Cerebellar cortex (tissue), 1 donor: Measurements from ENCODE around the gene CARD10.
A peak's percentile ranks its signal among the peaks of the same experiment; 100 is the strongest.

Experiments used
- DNase-seq: peaks from one replicate; pipeline ENCODE4 v3.0.0-alpha.2; 2015; ENCODE audit warnings: low spot score

Gene CARD10

GRCh38 chr22:37519268-37520195 lies at the start of gene CARD10:
CARD10 (minus strand) TSS chr22:37519415; CDS start chr22:37519200, 215 bp downstream.
- no peak for DNase-seq

DNA sequence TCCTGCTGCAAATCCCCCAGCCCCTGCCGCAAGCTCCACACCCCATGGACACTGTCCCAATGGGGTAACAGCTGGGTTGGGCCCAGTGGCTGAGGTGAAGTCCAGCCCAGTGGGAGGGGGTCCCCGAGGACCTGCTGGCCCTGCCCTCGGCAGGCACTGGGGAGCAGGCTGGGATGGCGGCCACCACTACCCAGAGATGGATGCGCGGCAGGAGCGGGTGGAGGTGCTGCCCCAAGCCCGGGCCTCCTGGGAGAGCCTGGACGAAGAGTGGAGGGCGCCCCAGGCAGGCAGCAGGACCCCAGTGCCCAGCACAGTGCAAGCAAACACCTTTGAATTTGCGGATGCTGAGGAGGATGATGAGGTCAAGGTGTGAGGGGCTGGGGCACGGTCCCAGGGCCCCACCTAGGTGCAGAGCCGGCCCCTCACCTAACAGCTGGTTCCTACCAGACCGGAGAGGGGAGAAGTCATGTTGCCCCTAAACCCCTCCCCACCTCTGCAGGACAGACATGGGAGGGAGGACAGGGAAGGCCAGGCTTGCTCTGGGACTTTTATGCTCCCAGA lies 49.3 kb upstream of the CARD10 start:
- no peak for DNase-seq

DNA sequence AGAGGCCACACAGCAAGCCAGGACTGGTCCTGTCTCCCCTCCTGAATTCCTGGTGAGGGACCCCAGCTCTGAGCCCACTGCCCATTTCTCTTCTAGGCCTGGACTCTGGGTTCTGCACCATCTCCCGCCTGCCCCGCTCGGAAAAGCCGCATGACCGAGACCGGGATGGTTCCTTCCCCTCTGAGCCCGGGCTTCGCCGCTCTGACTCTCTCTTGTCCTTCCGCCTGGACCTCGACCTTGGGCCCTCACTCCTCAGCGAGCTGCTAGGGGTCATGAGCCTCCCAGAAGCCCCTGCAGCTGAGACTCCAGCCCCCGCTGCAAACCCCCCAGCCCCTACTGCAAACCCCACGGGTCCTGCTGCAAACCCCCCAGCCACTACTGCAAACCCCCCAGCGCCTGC lies 48.8 kb upstream of the CARD10 start:
- no peak for DNase-seq

GRCh38 chr22:37566903-37567798 lies 47.9 kb upstream of the CARD10 start:
- DNase-seq: peak; percentile 79

GRCh38 chr22:37566329-37566837 lies 47.2 kb upstream of the CARD10 start:
- no peak for DNase-seq

- DNase-seq: no peak
Observed at GRCh38 chr22:37565830-37566229, 46.6 kb upstream of the CARD10 start.

GRCh38 chr22:37564111-37564711 lies 45.0 kb upstream of the CARD10 start:
- no peak for DNase-seq

DNA sequence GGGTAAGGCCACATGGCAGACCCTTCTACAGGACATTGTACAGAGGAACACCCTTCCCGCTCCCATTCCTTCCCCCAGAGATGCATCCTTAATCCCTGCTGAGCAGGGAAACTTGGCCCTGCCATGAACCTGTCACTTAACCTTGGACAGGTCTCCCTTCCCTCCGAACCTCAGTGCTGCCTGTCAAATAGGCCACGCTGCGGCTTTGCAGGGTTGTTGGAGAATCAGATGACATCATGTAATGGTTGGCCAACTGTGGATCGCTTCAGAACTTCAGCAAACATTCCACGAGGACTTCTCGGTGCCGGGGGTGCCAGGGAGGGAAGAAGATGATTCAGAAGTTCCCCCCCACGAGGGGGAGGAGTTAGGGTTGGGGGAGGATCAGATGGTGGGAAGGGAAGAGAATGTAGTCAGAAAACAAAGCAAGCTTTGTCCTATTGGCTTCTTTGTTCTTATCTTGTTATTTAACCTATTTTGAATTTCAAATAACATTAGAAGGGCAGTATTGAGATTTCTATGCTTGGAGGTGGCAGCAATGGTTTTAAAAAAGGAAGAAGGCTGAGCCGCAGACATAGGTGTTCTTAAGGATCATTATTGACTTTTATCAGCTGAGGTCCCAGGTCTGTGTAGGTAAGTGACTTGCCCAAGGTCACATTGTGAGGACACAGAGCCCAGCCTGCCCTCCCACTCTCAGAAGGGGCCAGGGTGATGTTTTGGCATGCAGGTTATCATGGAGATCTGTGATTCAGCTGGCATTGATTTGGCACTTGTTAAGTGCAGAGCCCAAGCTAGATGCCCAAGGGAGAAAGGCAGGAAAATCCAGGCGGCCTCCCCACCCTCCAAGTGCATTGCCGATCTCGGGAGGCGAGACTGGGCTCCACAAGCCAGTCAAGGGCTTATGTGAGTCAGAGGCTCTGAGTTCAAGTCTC lies 44.2 kb upstream of the CARD10 start:
- DNase-seq: no peak

- no peak for DNase-seq
Observed at GRCh38 chr22:37562049-37562875, 43.0 kb upstream of the CARD10 start.

DNA sequence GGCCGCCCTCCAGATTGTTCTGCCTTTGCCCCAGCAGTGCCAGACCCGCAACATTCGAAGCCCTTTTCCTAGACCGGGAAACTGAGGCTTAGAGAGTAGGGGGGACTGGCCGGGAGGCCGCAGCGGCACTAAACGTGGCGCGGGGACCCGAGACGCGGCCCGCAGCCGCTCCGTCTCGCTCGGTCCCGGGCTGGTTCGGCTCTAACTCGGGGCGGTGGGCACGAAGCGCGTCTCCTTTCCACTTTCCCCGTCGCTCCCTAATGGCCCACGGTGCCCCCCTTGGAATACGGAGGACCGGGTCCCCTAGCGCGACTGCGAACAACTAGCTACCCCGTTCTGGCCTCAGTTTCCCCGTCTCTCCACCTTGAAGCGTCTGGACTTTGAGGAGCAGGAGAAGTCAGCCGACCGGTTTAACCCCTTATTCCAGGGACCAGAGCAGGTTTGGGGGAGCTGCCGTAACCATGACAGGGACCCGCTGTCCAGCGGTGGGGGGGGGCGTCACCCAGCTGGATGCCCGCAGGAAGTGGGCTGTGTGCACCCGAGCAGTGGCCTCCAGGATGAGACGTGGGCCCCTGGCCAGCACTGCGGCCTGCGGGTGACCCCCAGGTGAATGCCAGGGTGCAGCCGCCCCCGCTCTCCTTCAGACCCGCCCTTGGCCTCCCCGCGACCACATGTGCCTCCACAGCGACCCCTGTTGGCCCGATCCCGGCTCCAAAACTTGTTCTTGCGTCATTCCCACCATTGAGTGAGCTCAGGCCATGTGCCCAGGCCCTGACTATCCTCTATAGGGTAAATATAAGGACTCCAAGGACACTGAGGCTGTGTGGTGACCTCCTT lies 42.2 kb upstream of the CARD10 start:
- peak; percentile 71 for DNase-seq

DNA sequence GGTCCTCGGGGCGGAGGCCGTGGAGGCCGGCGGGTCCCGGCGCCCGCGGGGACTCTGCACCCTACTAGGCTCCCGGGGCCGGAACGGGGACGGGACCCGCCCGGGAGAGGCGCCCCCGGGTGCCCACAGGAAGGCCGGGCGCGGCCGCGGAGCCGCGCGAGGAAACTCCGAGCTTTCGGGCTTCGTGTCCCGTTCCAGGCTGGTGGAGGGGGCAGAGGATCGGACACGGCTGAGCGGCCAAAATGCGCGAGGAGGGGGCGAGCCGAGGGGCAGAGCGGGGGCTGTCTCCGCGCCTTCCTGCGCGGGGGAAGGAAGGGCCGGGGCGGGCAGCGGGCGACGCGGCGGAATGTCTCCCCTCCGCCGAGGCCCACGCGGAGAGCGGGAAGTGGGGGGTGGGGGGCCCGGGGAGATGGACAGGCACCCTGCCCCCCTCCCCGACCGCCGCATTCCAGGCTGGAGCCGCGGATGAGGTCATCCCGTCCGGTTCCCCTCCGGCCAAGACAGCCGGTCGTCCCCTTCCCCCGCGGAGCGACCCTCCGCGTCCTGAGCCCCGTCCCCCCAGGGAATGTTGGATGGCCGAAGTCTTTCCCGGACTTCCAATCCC lies 41.5 kb upstream of the CARD10 start:
- no peak for DNase-seq

DNA sequence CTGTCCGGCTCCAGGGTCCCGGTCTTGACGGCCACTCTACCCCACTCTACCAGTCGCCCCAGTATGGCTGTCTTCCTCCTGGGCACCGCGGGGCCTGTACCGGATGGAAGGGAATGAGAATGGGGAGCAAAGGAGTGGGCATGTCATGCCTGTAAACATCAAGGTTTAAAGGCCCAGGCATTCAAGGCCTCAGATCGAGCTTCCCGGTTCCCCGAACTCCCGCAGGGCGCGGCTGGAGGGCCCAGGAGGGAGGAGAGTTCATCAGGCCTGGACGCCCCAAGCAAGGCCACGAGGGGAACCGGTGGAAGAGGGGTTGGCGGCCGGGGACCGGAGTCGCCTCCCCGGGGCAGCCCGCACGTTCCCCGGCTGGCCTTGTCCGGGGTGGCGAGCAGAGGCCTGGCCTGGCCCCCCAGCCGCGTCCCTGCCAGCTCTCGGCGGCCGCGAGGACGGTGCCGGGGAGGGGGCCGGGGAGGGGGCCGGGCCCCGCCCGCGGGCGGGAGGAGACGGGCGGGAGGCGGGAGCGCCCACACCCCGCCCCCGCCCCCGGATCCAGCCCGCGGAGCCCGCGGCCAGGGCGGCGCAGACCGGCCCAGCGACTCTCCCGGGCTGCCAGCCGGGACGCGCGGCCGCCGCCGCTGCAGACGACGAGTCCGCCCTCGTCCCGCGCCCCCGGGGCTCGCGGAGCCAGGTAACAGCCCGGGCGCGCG lies 40.8 kb upstream of the CARD10 start, which contains the start of gene CDC42EP1:
Gene CDC42EP1, plus strand, starts transcription at position 580 of the 707 bp plus-strand sequence. CDS start 5,870 bp downstream, outside the sequence.
- DNase-seq: peak; percentile 53

- DNase-seq: no peak
Observed at GRCh38 chr22:37559521-37559900, 40.3 kb upstream of the CARD10 start.

DNA sequence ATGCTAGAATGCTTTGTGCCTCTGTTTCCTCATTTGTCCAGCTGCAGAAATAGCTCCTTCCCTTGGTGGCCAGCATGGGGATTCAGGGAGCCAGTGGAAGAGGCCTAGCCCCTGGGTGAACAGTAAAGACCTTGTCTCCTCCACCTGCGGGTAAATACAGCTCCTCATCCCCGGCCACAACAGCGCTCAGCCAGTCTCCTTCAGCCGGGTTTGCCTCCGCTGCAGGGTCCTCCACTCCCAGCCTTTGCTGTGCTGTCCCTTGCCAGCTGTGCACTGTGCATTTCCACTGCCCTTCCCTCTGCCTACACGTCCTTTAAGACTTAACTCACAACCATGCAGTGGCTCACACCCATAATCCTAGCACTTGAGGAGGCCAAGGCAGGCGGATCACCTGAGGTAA lies 39.6 kb upstream of the CARD10 start:
- DNase-seq: no peak

- no peak for DNase-seq
Observed at GRCh38 chr22:37557321-37558001, 38.2 kb upstream of the CARD10 start.

DNA sequence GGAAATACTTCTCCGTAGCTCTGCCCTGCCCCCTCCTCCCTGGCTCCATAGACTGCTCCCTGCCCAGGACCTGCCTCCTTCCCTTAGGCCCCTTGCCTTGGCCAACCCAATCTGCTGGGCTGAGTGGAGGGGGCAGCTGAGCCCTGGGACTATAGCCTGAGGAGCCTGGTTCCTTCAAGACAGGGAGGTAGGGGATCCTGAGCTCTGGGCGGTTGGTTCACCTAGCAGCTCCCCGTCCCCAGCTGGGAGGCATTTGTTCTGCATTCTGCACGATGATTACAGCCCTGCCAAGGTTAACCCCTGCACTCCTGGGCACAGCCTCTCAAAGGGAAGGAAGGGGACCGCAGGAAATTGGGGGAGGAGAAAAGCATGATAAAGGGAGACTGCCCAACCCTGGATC lies 37.5 kb upstream of the CARD10 start:
- DNase-seq: peak; percentile 40

- no peak for DNase-seq
Observed at GRCh38 chr22:37555029-37555428, 35.8 kb upstream of the CARD10 start.
